NB4 (cell line): Measurements from ENCODE around the gene SRPK1.
"Not testable (repeated sequence)": the region's sequence is repeated elsewhere in the genome, so short reads cannot be mapped to it uniquely, and the experiment has no call there.

Source experiments
- DNase-seq: peaks from one replicate; pipeline ENCODE4 v3.0.0; 2010; ENCODE audit warnings: low read depth
- H3K4me3 ChIP-seq: one replicate; pipeline ENCODE4 v1.5.1; 2011; ENCODE audit warnings: mild to moderate bottlenecking, low read depth, low read length, moderate library complexity
- MYC ChIP-seq: IDR thresholded peaks from 2 replicates; pipeline ENCODE4 v1.6.1; 2011; ENCODE audit warnings: low read depth, low read length
- POLR2A ChIP-seq: IDR thresholded peaks from 2 replicates; pipeline ENCODE4 v1.6.1; 2011; ENCODE audit warnings: mild to moderate bottlenecking; ENCODE audit not compliant: insufficient read length; ENCODE audit errors: extremely low read depth
- TF ChIP-seq, protein P1 (sequence below): IDR thresholded peaks from 2 replicates; pipeline ENCODE4 v1.6.1; 2011; ENCODE audit warnings: low read depth, low read length
- TF ChIP-seq, protein P2 (sequence below): IDR thresholded peaks from one replicate; pipeline ENCODE4 v1.5.1; 2012; ENCODE audit warnings: low read depth, low read length

SRPK1 gene

DNA sequence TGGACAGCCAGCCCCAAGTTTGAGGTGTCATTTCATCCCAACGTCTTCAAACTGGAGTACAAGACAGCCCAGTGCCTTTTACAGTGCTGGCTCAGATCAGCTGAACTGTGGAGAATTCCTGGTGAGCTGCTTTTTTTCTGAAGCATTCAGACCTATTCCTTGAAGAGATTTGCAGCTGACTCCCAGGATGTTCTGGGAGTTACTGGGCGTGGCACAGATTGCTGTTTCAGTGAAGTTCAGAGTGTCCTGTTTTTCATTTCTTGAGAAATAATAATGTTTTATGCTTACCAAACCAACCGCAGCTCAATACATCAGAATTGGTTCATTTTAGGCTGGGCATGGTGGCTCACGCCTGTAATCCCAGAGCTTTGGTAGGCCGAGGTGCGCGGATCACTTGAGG lies 33.4 kb upstream of the SRPK1 start:
- TF ChIP-seq POLR2A (no peak), MYC (no peak)
- TF ChIP-seq, protein P1, sequence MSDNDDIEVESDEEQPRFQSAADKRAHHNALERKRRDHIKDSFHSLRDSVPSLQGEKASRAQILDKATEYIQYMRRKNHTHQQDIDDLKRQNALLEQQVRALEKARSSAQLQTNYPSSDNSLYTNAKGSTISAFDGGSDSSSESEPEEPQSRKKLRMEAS, result no peak
- TF ChIP-seq, protein P2, sequence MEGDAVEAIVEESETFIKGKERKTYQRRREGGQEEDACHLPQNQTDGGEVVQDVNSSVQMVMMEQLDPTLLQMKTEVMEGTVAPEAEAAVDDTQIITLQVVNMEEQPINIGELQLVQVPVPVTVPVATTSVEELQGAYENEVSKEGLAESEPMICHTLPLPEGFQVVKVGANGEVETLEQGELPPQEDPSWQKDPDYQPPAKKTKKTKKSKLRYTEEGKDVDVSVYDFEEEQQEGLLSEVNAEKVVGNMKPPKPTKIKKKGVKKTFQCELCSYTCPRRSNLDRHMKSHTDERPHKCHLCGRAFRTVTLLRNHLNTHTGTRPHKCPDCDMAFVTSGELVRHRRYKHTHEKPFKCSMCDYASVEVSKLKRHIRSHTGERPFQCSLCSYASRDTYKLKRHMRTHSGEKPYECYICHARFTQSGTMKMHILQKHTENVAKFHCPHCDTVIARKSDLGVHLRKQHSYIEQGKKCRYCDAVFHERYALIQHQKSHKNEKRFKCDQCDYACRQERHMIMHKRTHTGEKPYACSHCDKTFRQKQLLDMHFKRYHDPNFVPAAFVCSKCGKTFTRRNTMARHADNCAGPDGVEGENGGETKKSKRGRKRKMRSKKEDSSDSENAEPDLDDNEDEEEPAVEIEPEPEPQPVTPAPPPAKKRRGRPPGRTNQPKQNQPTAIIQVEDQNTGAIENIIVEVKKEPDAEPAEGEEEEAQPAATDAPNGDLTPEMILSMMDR, result no peak
- DNase-seq, result no peak
- H3K4me3 ChIP-seq, result no peak overlapping the region

DNA sequence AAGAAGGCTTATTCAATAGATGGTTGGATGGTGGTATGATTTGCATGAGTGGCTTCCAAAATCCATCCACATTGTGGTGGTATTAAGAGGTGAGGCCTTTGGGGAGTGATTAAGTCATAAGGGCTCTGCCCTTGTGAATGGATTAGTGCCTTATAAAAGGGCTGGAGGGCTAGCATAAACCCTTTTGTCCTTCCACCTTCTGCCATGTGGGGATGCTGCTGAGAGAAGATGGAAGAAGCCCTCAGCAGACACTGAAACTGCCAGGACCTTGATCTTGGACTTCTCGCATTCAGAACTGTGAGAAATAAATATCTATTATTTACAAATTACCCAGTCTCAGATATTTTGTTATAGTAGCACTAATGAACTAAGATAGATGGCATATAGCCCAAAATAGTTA lies 27.8 kb upstream of the SRPK1 start:
- TF ChIP-seq POLR2A, result no peak
- TF ChIP-seq, protein P2, result peak; percentile 56
- peak; percentile 66 for DNase-seq
- no peak overlapping the region for H3K4me3 ChIP-seq

DNA sequence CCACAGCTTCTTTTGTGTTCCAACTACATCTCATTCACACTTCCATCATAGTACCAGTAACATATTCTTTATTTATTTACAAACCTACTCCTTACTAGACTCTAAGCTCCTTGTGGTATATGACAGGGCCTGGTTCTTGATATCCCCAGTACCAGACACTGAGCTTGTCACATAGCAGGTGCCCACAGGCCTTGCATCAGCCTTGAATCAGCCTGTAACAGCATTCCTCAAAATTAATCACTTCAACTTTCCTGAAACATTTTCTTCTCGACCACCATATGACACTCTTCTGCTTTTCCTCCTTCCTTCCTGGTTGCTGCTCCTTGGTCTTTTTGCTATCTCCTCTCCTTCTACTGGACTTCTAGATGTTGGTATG lies 24.7 kb upstream of the SRPK1 start:
- TF ChIP-seq, protein P1, result no peak
- TF ChIP-seq POLR2A (no peak), MYC (no peak)
- TF ChIP-seq, protein P2, result no peak
- no peak for DNase-seq
- H3K4me3 ChIP-seq, result no peak overlapping the region

DNA sequence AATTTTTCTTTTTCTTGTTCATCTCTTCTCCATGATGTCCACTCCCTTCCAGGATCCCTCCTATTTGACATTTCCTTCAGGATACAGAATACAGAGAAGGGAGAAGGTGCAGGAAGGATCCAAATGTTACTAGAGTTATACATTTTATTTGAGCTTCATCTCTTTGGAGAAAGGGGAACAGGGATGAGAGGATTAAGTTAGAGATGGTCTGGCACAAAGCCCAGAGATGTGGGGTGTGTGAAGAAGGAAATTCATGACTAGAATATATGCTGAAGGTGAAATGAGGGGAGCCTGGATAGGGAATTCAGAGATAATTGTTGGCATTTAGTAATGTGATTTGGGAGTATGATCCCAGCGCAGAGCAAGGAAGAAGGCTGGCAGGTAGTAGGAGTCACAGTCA lies 22.5 kb upstream of the SRPK1 start:
- no peak overlapping the region for H3K4me3 ChIP-seq
- DNase-seq, result no peak
- no peak for TF ChIP-seq MYC
- TF ChIP-seq, protein P1, result no peak
- TF ChIP-seq POLR2A, result no peak
- TF ChIP-seq, protein P2, result no peak

DNA sequence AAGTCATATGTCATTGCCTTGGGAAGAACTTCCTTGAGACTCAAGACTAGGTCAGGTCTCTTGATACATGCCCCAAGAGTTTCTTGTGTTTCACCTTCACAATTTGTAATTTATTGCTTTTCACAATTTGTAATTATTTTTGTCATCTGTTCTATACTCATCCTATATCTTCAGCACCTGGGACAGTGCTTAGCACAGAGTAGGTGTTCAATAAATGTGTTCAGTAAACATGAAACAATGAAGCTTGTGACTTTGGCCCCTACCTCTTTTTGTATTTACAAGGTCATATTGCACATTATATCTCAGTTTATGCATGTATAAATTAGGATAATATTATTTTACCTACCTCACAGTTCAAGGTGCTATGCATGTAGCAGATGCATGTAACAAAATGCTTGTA lies 21.5 kb upstream of the SRPK1 start:
- no peak for DNase-seq
- no peak overlapping the region for H3K4me3 ChIP-seq
- TF ChIP-seq MYC (no peak), POLR2A (no peak)
- TF ChIP-seq, protein P1, result no peak

DNA sequence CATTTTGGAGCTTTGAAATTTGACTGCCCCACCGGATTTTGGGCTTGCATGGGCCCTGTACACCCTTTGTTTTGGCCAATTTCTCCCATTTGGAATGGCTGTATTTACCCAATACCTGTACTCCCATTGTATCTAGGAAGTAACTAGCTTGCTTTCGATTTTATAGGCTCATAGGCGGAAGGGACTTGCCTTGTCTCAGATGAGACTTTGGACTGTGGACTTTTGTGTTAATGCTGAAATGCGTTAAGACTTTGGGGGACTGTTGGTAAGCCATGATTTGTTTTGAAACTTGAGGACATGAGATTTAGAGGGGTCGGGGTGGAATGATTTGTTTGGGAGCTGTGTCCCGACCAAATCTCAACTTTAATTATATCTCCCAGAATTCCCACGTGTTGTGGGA lies 20.3 kb upstream of the SRPK1 start:
- not testable (repeated sequence) for DNase-seq, H3K4me3 ChIP-seq

DNA sequence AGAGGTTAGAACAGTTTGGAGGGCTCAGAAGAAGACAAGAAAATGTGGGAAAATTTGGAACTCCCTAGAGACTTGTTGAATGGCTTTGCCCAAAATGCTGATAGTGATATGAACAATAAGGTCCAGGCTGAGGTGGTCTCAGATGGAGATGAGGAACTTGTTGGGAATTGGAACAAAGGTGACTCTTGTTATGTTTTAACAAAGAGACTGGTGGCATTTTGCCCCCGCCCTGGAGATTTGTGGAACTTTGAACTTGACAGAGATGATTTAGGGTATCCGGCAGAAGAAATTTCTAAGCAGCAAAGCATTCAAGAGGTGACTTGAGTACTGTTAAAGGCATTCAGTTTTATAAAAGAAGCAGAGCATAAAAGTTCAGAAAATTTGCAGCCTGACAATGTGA lies 19.1 kb upstream of the SRPK1 start:
- not testable (repeated sequence) for H3K4me3 ChIP-seq, DNase-seq

DNA sequence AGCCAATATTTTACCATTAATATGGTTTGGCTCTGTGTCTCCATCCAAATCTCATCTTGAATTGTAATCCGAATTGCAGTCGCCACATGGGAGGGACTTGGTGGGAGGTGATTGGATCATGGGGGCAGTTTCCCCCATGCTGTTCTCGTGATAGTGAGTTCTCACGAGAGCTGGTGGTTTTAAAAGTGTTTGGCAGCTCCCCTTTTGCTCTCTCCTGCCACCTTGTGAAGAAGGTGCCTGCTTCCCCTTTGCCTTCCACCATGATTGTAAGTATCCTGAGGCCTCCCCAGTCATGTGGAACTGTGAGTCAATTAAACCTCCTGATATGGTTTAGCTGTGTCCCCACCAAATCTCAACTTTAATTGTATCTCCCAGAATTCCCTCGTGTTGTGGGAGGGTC lies 18.4 kb upstream of the SRPK1 start:
- not testable (repeated sequence) for H3K4me3 ChIP-seq, DNase-seq
